ENCODE results near the gene CR1L. TPM values are rescaled to one million over a fixed set of nuclear protein-coding genes. Genes with fewer than 3 reads are reported as not detected.
"Not testable (repeated sequence)": the region's sequence is repeated elsewhere in the genome, so short reads cannot be mapped to it uniquely, and the experiment has no call there.

CR1L gene
- total RNA-seq, 1 experiment from 2014 or later = not detected

GRCh38 chr1:207698822-207699483 lies 54.0 kb downstream of the CR1L start:
- no peaks in the 10 kb centered on the region for H3K36me3 ChIP-seq
- peak; percentile 55 for DNase-seq
- H3K4me3 ChIP-seq = no peak overlapping the region

GRCh38 chr1:207702317-207702716 lies 57.4 kb downstream of the CR1L start:
- Histone ChIP-seq H3K36me3 (no peaks in the 10 kb centered on the region), H3K9me3 (no peaks in the 10 kb centered on the region), H3K4me3 (no peak overlapping the region), H3K27me3 (no peaks in the 10 kb centered on the region)
- DNase-seq = no peak

More at GRCh38 chr1:207698822-207699483, 54.0 kb downstream of the CR1L start:
- H3K9me3 ChIP-seq = no peaks in the 10 kb centered on the region
- H3K27me3 ChIP-seq = no peaks in the 10 kb centered on the region

DNA sequence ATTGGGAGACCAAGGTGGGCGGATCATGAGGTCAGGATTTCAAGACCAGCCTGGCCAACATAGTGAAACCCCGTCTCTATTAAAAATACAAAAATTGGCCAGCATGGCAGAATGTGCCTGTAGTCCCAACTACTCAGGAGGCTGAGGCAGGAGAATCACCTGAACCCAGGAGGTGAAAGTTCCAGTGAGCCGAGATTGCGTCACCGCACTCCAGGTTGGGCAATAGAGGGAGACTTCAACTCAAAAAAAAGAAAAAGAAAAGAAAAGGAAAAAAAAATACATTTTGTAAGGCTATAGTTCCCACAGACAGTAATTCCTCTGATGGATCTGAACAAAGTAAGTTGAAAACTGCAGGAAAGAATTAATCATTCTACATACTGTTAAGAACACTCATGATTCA lies 58.8 kb downstream of the CR1L start:
- no peak for DNase-seq

GRCh38 chr1:207708004-207708403 lies 63.1 kb downstream of the CR1L start:
- not testable (repeated sequence) for DNase-seq, H3K36me3 ChIP-seq, H3K9me3 ChIP-seq, H3K4me3 ChIP-seq, H3K27me3 ChIP-seq

More for the DNA sequence above, 58.8 kb downstream of the CR1L start:
- Histone ChIP-seq H3K36me3 (no peaks in the 10 kb centered on the region), H3K9me3 (no peaks in the 10 kb centered on the region), H3K4me3 (no peak overlapping the region), H3K27me3 (no peaks in the 10 kb centered on the region)

DNA sequence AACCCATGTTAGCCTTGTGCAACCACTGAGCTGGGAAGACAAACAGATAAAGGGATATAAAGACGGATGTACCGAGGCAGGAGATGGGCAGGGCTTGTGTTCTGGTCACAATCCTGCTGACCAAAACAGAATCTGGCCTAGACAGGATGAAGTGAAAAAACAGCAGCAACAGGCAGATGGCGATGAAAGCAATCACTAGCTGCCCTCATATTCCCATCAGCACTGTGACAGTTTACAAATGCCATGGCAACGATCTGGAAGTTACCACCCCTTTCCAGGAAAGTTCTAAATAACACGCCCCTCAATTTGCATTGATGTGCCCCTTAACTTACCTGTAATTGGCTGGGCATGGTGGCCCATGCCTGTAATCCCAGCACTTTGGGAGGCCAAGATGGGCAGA lies 66.4 kb downstream of the CR1L start:
- DNase-seq = no peak
- Histone ChIP-seq H3K9me3 (no peaks in the 10 kb centered on the region), H3K27me3 (no peaks in the 10 kb centered on the region), H3K36me3 (no peaks in the 10 kb centered on the region), H3K4me3 (no peak overlapping the region)

DNA sequence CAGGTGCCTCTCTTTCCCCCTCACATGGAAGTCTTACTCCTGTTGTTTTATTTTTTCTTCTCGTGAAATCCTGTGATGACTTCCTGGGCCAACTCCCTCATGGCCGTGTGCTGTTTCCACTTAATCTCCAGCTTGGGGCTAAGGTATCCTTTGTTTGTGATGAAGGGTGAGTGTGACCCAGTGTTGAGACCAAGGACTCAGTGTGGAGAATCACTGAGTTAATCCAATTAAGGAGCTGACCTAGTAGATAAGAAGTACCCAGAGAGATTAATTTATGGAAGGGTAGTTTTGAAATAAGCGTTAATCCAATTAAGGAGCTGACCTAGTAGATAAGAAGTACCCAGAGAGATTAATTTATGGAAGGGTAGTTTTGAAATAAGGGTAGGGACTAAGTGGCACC lies 67.8 kb downstream of the CR1L start:
- not testable (repeated sequence) for DNase-seq, H3K36me3 ChIP-seq, H3K9me3 ChIP-seq, H3K27me3 ChIP-seq, H3K4me3 ChIP-seq

GRCh38 chr1:207713529-207713928 lies 68.6 kb downstream of the CR1L start:
- Histone ChIP-seq H3K9me3 (no peaks in the 10 kb centered on the region), H3K27me3 (no peaks in the 10 kb centered on the region; the same call in 1 of the 2 replicates), H3K36me3 (no peaks in the 10 kb centered on the region), H3K4me3 (no peak overlapping the region)
- peak; percentile 21 for DNase-seq

DNA sequence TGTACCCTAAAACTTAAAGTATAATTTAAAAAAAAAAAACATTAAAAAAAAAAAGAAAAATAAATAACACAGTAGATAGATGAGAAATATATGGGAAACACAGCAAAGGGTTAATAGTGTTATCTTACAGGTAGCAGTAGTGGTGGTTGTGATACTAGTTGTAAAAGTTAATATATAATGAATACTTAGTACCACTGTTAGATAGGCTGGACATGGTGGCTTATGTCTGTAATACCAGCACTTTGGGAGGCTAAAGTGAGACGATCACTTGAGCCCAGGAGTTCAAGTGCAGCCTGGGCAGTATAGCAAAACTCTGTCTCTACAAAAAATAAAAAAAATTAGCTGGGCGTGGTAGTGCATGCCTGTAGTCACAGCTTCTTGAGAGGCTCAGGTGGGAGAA lies 74.3 kb downstream of the CR1L start:
- no peak overlapping the region for H3K4me3 ChIP-seq
- no peaks in the 10 kb centered on the region for H3K36me3 ChIP-seq
- no peaks in the 10 kb centered on the region; the same call in 1 of the 2 replicates for H3K27me3 ChIP-seq
- DNase-seq = no peak
- H3K9me3 ChIP-seq = peaks cover 3% of the 10 kb centered on the region; the same call in 1 of the 2 replicates

- H3K36me3 ChIP-seq, H3K27me3 ChIP-seq, H3K4me3 ChIP-seq, H3K9me3 ChIP-seq, DNase-seq: not testable (repeated sequence)
These were observed 83.4 kb downstream of the CR1L start for GRCh38 chr1:207728200-207728858.

DNA sequence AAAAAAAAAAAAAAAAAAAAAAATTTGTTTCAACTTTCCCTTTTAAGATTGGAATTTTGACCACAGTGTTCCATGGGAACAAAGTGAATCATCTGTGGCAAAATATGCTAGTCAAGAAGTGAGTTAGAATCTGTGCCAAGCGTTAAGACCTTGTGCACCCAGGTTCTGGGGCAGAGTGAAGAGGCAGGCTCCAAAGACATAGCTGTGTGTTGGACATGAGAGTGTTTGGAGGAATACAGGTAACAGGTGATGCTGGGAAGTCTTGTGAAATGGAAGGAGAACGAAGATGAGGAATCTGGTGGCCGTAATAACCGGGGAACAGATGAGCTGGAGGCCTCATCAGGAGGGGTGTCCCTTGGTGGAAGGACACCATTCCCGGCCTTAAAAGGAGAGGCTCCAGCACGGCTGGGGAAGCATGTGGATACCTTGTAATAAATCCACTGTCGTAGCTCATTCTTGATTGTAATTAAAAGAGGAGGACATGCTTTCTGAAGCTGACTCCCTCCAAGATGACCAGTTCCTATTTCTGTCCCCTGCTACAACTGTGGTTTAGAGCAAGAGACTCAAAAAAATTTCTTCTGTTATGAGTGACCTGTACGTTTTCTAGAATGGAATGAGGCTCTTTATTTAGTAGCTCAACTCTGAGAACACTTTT lies 92.7 kb downstream of the CR1L start:
- not testable (repeated sequence) for H3K9me3 ChIP-seq, H3K27me3 ChIP-seq, DNase-seq, H3K4me3 ChIP-seq, H3K36me3 ChIP-seq

DNA sequence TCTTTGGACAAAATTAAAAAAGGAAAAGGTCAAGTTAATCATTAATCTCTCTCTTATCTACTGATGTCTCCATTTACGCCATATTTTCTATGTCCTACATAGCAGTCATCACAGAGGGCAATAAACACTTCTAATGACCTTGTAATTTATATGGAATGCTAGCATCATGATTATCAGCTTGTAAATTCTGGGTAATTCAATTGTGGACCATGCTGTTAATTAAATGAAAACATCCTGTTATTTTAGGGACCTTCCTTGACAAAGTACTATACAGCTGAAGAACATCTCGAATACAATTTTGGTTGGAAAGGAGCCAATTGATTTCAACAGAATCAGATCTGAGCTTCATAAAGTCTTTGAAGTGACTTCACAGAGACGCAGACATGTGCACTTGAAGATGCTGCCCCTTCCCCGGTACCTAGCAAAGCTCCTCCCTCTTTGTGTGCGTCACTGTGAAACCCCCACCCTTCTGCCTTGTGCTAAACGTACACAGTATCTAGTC lies 93.3 kb downstream of the CR1L start:
- H3K36me3 ChIP-seq, H3K27me3 ChIP-seq, DNase-seq, H3K4me3 ChIP-seq, H3K9me3 ChIP-seq: not testable (repeated sequence)

GRCh38 chr1:207740207-207740606 lies 95.3 kb downstream of the CR1L start:
- no peak for DNase-seq
- Histone ChIP-seq H3K4me3 (no peak overlapping the region), H3K9me3 (no peaks in the 10 kb centered on the region), H3K27me3 (no peaks in the 10 kb centered on the region), H3K36me3 (no peaks in the 10 kb centered on the region)

DNA sequence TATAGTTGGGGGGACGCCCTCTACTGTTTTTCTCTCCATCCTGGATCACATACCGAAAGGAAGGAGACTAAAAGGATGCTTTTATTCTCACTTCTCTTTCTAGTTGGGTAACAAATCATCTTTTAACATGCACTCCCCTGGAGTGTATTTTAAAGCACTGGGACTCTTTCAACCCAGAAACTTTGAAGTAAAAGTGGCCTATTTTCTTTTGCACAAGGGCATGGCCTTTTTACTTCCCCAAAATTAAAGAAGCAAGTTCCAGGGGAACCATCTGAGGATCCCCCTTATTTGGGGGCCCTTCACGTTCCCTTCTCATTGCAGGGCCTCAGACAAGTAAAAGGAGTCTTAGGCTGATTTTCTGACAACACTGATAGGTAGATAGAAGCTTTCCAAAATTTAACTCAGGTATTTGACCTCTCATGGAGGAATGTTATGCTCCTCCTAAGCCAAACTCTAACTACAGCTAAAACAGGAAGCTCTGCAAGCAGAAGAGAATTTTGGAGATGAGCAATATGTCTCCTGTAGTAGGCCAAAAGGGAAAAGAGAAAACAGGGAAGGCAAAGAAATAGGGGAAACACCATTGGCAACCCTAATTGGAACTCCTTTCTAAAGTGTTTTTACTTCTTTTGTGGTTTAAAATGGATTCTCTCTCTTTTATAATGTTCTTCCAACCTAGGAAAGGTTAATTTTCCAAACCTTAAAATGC lies 98.1 kb downstream of the CR1L start:
- H3K4me3 ChIP-seq = no peak overlapping the region
- no peaks in the 10 kb centered on the region for H3K36me3 ChIP-seq
- no peak for DNase-seq
- no peaks in the 10 kb centered on the region for H3K27me3 ChIP-seq
- H3K9me3 ChIP-seq = no peaks in the 10 kb centered on the region

- Histone ChIP-seq H3K4me3 (no peak overlapping the region), H3K36me3 (no peaks in the 10 kb centered on the region), H3K9me3 (no peaks in the 10 kb centered on the region), H3K27me3 (no peaks in the 10 kb centered on the region)
- no peak for DNase-seq
These were observed 99.1 kb downstream of the CR1L start for GRCh38 chr1:207744000-207744534.

DNA sequence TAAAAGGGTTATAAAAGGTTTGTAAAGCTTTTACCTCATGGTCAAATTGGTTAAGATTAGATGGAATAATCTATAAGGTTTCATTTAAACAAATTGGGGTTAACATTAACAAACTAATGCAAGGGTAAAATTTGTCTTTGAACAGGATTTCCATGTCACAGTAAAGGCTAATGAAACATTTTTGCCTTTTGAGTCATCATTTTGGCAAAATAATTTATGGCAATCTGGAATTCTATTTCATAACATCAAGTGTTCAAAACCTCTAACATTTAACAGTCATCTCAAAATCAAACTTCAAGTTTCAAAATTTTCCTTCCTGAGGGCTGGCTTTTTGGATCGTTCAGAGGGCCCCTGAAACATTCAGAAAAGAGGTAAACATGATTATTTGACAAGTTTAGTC lies 100.4 kb downstream of the CR1L start:
- no peaks in the 10 kb centered on the region for H3K36me3 ChIP-seq
- H3K27me3 ChIP-seq = no peaks in the 10 kb centered on the region
- no peak for DNase-seq
- H3K9me3 ChIP-seq = no peaks in the 10 kb centered on the region
- H3K4me3 ChIP-seq = no peak overlapping the region

GRCh38 chr1:207745839-207746767 lies 101.2 kb downstream of the CR1L start:
- H3K9me3 ChIP-seq = no peaks in the 10 kb centered on the region
- no peak overlapping the region for H3K4me3 ChIP-seq
- DNase-seq = no peak
- no peaks in the 10 kb centered on the region for H3K36me3 ChIP-seq
- no peaks in the 10 kb centered on the region for H3K27me3 ChIP-seq

Measured in MG63 (cell line).